Thyroid gland (tissue), 4 donors: ENCODE results near the gene CKAP4.

Experiments
- POLR2A ChIP-seq, 2 donors: fragments of 450-650 bp; IDR thresholded peaks; one replicate each; pipeline ENCODE4 v1.6.1; 2017; ENCODE audit warnings: antibody characterized with exemption in 2 of 2, mild to moderate bottlenecking in 2 of 2, moderate library complexity in 1 of 2
- TF ChIP-seq, protein P1 (sequence below), 6 experiments: fragments of 200-600 bp in 3 of 6; fragments of 450-650 bp in 3 of 6; sonication (generic) in 3 of 6; IDR thresholded peaks; one replicate each; pipeline ENCODE4 v1.5.1; 2016 to 2019; ENCODE audit warnings: antibody characterized with exemption in 6 of 6, mild to moderate bottlenecking in 2 of 6, inconsistent platforms in 1 of 6, moderate library complexity in 1 of 6

DNA sequence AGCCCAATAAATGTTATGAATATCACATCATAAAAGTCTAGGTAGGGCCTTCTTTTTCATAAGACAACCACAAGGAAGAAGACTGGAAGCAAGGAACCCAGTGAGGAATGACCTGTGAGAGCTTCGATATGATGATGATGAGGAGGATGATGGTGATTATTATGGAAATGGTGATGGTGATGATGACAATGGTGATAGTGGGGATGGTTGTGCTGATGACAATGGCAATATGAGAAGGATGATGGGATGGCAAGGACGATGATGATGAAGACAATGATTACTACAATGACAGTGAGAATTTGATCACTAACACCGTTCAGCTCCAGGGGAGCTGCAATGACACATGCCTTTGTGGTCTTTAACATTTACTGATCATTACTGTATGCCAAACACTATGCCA lies 7.7 kb upstream of the CKAP4 start:
- TF ChIP-seq, protein P1, sequence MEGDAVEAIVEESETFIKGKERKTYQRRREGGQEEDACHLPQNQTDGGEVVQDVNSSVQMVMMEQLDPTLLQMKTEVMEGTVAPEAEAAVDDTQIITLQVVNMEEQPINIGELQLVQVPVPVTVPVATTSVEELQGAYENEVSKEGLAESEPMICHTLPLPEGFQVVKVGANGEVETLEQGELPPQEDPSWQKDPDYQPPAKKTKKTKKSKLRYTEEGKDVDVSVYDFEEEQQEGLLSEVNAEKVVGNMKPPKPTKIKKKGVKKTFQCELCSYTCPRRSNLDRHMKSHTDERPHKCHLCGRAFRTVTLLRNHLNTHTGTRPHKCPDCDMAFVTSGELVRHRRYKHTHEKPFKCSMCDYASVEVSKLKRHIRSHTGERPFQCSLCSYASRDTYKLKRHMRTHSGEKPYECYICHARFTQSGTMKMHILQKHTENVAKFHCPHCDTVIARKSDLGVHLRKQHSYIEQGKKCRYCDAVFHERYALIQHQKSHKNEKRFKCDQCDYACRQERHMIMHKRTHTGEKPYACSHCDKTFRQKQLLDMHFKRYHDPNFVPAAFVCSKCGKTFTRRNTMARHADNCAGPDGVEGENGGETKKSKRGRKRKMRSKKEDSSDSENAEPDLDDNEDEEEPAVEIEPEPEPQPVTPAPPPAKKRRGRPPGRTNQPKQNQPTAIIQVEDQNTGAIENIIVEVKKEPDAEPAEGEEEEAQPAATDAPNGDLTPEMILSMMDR (IDR thresholded peaks at IDR 0.05) = no peak
- no peak for TF ChIP-seq POLR2A (IDR thresholded peaks at IDR 0.05)
